H9 (cell line): ENCODE results near the gene ENTPD1. TPM values are rescaled to one million over a fixed set of nuclear protein-coding genes. Genes with fewer than 3 reads are reported as not detected.

ENCODE experiments used
- DNase-seq: peaks from one replicate; pipeline ENCODE4 v3.0.0-alpha.2; 2017
- H2AFZ ChIP-seq: one replicate; pipeline ENCODE4 v1.6.1; 2013; ENCODE audit warnings: mild to moderate bottlenecking, low read length, control low read depth, moderate library complexity
- H2AK5ac ChIP-seq: 2 replicates; pipeline ENCODE4 v1.6.1; 2013; ENCODE audit warnings: low read length, control low read depth, mixed read lengths; ENCODE audit not compliant: insufficient read length
- H2BK120ac ChIP-seq: one replicate; pipeline ENCODE4 v1.6.1; 2013; ENCODE audit warnings: low read depth, mild to moderate bottlenecking, low read length, control low read depth, inconsistent platforms; ENCODE audit not compliant: poor library complexity, severe bottlenecking
- H2BK12ac ChIP-seq: 2 replicates; pipeline ENCODE4 v1.6.1; 2013; ENCODE audit warnings: low read length, control low read depth, mixed read lengths, low read depth; ENCODE audit not compliant: insufficient read length
- H2BK15ac ChIP-seq: 2 replicates; pipeline ENCODE4 v1.6.1; 2013; ENCODE audit warnings: low read depth, low read length, control low read depth
- H2BK20ac ChIP-seq: one replicate; pipeline ENCODE4 v1.6.1; 2013; ENCODE audit warnings: low read depth, mild to moderate bottlenecking, low read length, control low read depth, inconsistent platforms; ENCODE audit not compliant: poor library complexity, severe bottlenecking
- H2BK5ac ChIP-seq: 2 replicates; pipeline ENCODE4 v1.6.1; 2013; ENCODE audit warnings: low read length, control low read depth, mixed read lengths; ENCODE audit not compliant: insufficient read length
- H3K14ac ChIP-seq: 2 replicates; pipeline ENCODE4 v1.6.1; 2013; ENCODE audit warnings: low read length, control low read depth; ENCODE audit not compliant: insufficient read depth
- H3K18ac ChIP-seq: 2 replicates; pipeline ENCODE4 v1.6.1; 2013; ENCODE audit warnings: low read depth, mild to moderate bottlenecking, mixed read lengths, low read length, control low read depth; ENCODE audit not compliant: insufficient read length
- H3K23ac ChIP-seq: 2 replicates; pipeline ENCODE4 v1.6.1; 2013; ENCODE audit warnings: low read length, control low read depth, mixed read lengths, low read depth; ENCODE audit not compliant: insufficient read length
- H3K23me2 ChIP-seq: 2 replicates; pipeline ENCODE4 v1.6.1; 2013; ENCODE audit warnings: low read depth, mild to moderate bottlenecking, mixed read lengths, low read length, control low read depth; ENCODE audit not compliant: insufficient read length, poor library complexity, severe bottlenecking
- H3K27ac ChIP-seq: 2 replicates; pipeline ENCODE4 v1.5.1; 2013; ENCODE audit warnings: low read length, control low read depth, mixed read lengths, low read depth; ENCODE audit not compliant: insufficient read length
- H3K27me3 ChIP-seq: 2 replicates; pipeline ENCODE4 v1.6.1; 2013; ENCODE audit warnings: low read length, control low read depth, inconsistent platforms; ENCODE audit not compliant: insufficient read depth
- H3K4ac ChIP-seq: 2 replicates; pipeline ENCODE4 v1.6.1; 2013; ENCODE audit warnings: low read depth, mild to moderate bottlenecking, control low read depth, inconsistent platforms, low read length, moderate library complexity
- H3K4me1 ChIP-seq: 2 replicates; pipeline ENCODE4 v1.6.1; 2013; ENCODE audit warnings: low read length, control low read depth, inconsistent platforms; ENCODE audit not compliant: insufficient read depth
- H3K4me2 ChIP-seq: 2 replicates; pipeline ENCODE4 v1.6.1; 2013; ENCODE audit warnings: low read length, control low read depth, mixed read lengths; ENCODE audit not compliant: insufficient read length, insufficient read depth
- H3K56ac ChIP-seq: 2 replicates; pipeline ENCODE4 v1.6.1; 2013; ENCODE audit warnings: low read depth, mild to moderate bottlenecking, mixed read lengths, low read length, control low read depth; ENCODE audit not compliant: insufficient read length
- H3K79me1 ChIP-seq: 2 replicates; pipeline ENCODE4 v1.6.1; 2013; ENCODE audit warnings: low read depth, mild to moderate bottlenecking, moderate library complexity, low read length, control low read depth, inconsistent platforms; ENCODE audit not compliant: insufficient read depth, poor library complexity, severe bottlenecking
- H3K79me2 ChIP-seq: 2 replicates; pipeline ENCODE4 v1.6.1; 2013; ENCODE audit warnings: low read length, control low read depth, inconsistent platforms; ENCODE audit not compliant: insufficient read depth
- H3K9ac ChIP-seq: 2 replicates; pipeline ENCODE4 v1.6.1; 2013; ENCODE audit warnings: low read length, control low read depth, mixed read lengths; ENCODE audit not compliant: insufficient read length; ENCODE audit errors: extremely low read depth
- H3K9me3 ChIP-seq: one replicate; pipeline ENCODE4 v1.6.1; 2013; ENCODE audit warnings: low read depth, low read length, inconsistent platforms; ENCODE audit not compliant: control insufficient read depth
- H3T11ph ChIP-seq: one replicate; pipeline ENCODE4 v1.6.1; 2013; ENCODE audit warnings: mild to moderate bottlenecking, low read length, control low read depth, inconsistent platforms
- H4K20me1 ChIP-seq: one replicate; pipeline ENCODE4 v1.6.1; 2013; ENCODE audit not compliant: control insufficient read depth, insufficient read length, insufficient read depth
- H4K5ac ChIP-seq: 2 replicates; pipeline ENCODE4 v1.6.1; 2013; ENCODE audit warnings: low read depth, mild to moderate bottlenecking, mixed read lengths, low read length, control low read depth; ENCODE audit not compliant: insufficient read length
- H4K8ac ChIP-seq: replicated peaks from 2 replicates; pipeline ENCODE4 v1.6.1; 2013; ENCODE audit warnings: low read length, control low read depth, mixed read lengths, low read depth; ENCODE audit not compliant: insufficient read length
- H4K91ac ChIP-seq: 2 replicates; pipeline ENCODE4 v1.6.1; 2013; ENCODE audit warnings: low read depth, mild to moderate bottlenecking, moderate library complexity, mixed read lengths, low read length, control low read depth; ENCODE audit not compliant: insufficient read length
- H3K27ac Mint-ChIP-seq, 3 experiments: 2 replicates in 2 of 3; 3 replicates in 1 of 3; pipeline ENCODE4 v1.8.0; 2020 to 2021; ENCODE audit warnings: mixed read lengths in 3 of 3, mild to moderate bottlenecking in 1 of 3, moderate library complexity in 1 of 3
- H3K27me3 Mint-ChIP-seq: 2 replicates; pipeline ENCODE4 v1.8.0; 2021; ENCODE audit warnings: low read depth, mild to moderate bottlenecking, moderate library complexity, mixed read lengths
- H3K36me3 Mint-ChIP-seq, 3 experiments: 2 replicates in 2 of 3; 3 replicates in 1 of 3; pipeline ENCODE4 v1.8.0; 2020 to 2021; ENCODE audit warnings: low read depth in 3 of 3, mixed read lengths in 3 of 3; ENCODE audit not compliant: insufficient read depth in 1 of 3
- H3K4me1 Mint-ChIP-seq, 2 experiments: 2 replicates each; pipeline ENCODE4 v1.8.0; 2020; ENCODE audit warnings: mixed read lengths in 2 of 2
- H3K4me3 Mint-ChIP-seq, 2 experiments: 2 replicates in 1 of 2; 3 replicates in 1 of 2; pipeline ENCODE4 v1.8.0; 2020 to 2021; ENCODE audit warnings: mild to moderate bottlenecking in 2 of 2, mixed read lengths in 2 of 2, moderate library complexity in 1 of 2
- H3K9me3 Mint-ChIP-seq, 2 experiments: 2 replicates in 1 of 2; 3 replicates in 1 of 2; pipeline ENCODE4 v1.8.0; 2020; ENCODE audit warnings: mild to moderate bottlenecking in 2 of 2, mixed read lengths in 2 of 2, moderate library complexity in 1 of 2
- CTCF ChIP-seq: fragments of 200-600 bp; sonication (generic); conservative IDR thresholded peaks from 3 replicates; pipeline ENCODE4 v1.8.0; 2021; ENCODE audit warnings: antibody characterized with exemption, mild to moderate bottlenecking
- WGBS: extraction: QIAGEN DNeasy Blood & Tissue Kit; methylation state at CpG from one replicate; pipeline ENCODE4 v1.1.7; 2013; ENCODE audit warnings: missing lambda C conversion rate, low lambda C conversion rate, mixed read lengths; ENCODE audit not compliant: insufficient read length; ENCODE audit errors: extremely low coverage; 5-methylcytosine and 5-hydroxymethylcytosine counted together
- total RNA-seq: library from RNA; stranded (reverse); gene quantifications from 2 replicates; pipeline ENCODE4 v1.2.1, GENCODE V29; 2021

The ENTPD1 gene
- total RNA-seq, 1 experiment from 2014 or later, result 1.9 TPM

DNA sequence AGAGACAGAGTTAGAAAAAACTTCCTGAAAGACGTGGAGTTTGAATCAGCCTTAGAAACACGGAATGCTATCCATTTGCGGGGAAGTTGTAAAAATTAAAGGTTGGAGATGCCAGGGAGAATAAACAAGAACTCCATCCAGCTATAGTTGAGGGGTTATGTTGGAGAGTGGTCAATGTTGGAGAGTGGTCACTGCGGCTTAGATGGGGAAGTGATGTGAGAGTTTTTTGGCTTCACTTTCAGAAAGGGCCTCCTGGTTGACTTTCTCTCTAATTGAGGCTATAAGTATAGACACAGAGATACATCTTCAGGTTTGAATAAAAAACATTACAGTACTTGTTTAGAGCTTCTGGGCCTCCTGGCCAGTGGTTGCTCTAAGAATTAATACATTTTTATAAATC lies 152.5 kb downstream of the ENTPD1 start:
- Histone ChIP-seq H3T11ph (no peak overlapping the region), H2BK120ac (no peak overlapping the region), H4K20me1 (no peaks in the 10 kb centered on the region), H4K91ac (no peak overlapping the region), H3K56ac (no peak overlapping the region), H2BK5ac (no peak overlapping the region), H3K79me2 (no peaks in the 10 kb centered on the region), H4K8ac (no peak overlapping the region), H3K79me1 (no peaks in the 10 kb centered on the region), H3K4me1 (no peaks in the 10 kb centered on the region), H2BK12ac (no peak overlapping the region), H3K27me3 (no peaks in the 10 kb centered on the region), H3K9ac (no peak overlapping the region), H3K9me3 (no peaks in the 10 kb centered on the region), H3K23ac (no peak overlapping the region), H4K5ac (no peak overlapping the region), H3K4me2 (peak overlapping the region; percentile 76), H2AFZ (no peak overlapping the region), H3K27ac (no peak overlapping the region), H2BK15ac (no peak overlapping the region), H3K14ac (no peak overlapping the region), H2AK5ac (no peak overlapping the region), H3K4ac (no peak overlapping the region), H3K23me2 (peaks cover 7% of the 10 kb centered on the region), H2BK20ac (no peak overlapping the region), H3K18ac (no peak overlapping the region)
- peak overlapping the region; percentile 28 to 89; a peak in 4 of 5 replicates for H3K4me3 Mint-ChIP-seq
- peaks cover 7 to 8% of the 10 kb centered on the region in 2 experiments for H3K4me1 Mint-ChIP-seq
- H3K27ac Mint-ChIP-seq, result no peak overlapping the region
- H3K27me3 Mint-ChIP-seq, result peaks cover 1% of the 10 kb centered on the region; the same call in 1 of the 2 replicates
- WGBS, result no CpG with 5 or more reads among the region's 4 CpGs
- no peak for TF ChIP-seq CTCF
- H3K9me3 Mint-ChIP-seq, result no peaks in the 10 kb centered on the region
- H3K36me3 Mint-ChIP-seq, result peaks cover 6 to 7% (median 6%) of the 10 kb centered on the region in 3 experiments; a peak in 6 of 7 replicates
- no peak for DNase-seq
